ENCODE measurements around the gene ADAMTS12. TPM values are rescaled to one million over a fixed set of nuclear protein-coding genes. Genes with fewer than 3 reads are reported as not detected.

Gene ADAMTS12
- total RNA-seq, 1 experiment from 2014 or later, result not detected

GRCh38 chr5:33854733-33855151 is 37.0 kb downstream of the ADAMTS12 start:
- DNase-seq (ENCODE audit: unreplicated experiment), result no peak

DNA sequence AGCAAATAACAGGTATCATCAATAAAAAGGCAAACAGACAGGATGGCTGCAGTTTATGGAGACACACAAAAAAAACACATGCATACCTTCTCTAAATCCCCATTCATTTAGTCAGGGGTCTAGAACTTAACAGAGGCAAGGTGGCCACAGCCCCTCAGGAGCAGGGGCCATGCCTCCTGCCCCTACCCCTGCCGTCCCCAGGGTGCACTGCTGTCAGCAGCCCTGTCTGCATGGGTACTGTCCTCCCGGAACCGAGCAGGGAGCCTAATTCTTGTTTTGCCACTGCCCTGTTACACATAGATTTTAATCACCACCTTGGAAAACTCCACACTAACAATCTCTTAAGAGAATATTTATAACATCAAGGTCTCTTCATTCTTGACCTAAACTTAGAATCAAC is 39.0 kb downstream of the ADAMTS12 start:
- no peaks in the 10 kb centered on the region for H3K9me3 Mint-ChIP-seq (ENCODE audit: unreplicated experiment)
- no peak for DNase-seq (ENCODE audit: unreplicated experiment)
- POLR2A ChIA-PET, result interaction anchor here (1.3 kb wide), 1 partner anchor 10 kb away, joined by 4 read pairs; no protein-coding TSS in a partner anchor
- no peaks in the 10 kb centered on the region for H3K36me3 Mint-ChIP-seq (ENCODE audit: insufficient read depth, unreplicated experiment)
- intact Hi-C loops (cut with micrococcal nuclease), result no loop called here
- no peak overlapping the region for H3K4me3 Mint-ChIP-seq (ENCODE audit: unreplicated experiment)
- CTCF ChIA-PET, result no interaction called here
- TF ChIP-seq CTCF (IDR thresholded peaks at IDR 0.05; ENCODE audit: unreplicated experiment), result no peak
- no peaks in the 10 kb centered on the region for H3K4me1 Mint-ChIP-seq (ENCODE audit: insufficient read depth, unreplicated experiment)
- H3K27ac Mint-ChIP-seq (ENCODE audit: low read depth, unreplicated experiment), result no peak overlapping the region
- H3K27me3 Mint-ChIP-seq (ENCODE audit: insufficient read depth, unreplicated experiment), result peaks cover 11% of the 10 kb centered on the region
- no TSS peak for BruUV-seq (replicated peaks)

More at GRCh38 chr5:33854733-33855151, 37.0 kb downstream of the ADAMTS12 start:
- peaks cover 11% of the 10 kb centered on the region for H3K27me3 Mint-ChIP-seq (ENCODE audit: insufficient read depth, unreplicated experiment)
- ChIA-PET CTCF (interaction anchor here (0.6 kb wide), 1 partner anchor 127 kb away, joined by 3 read pairs; no protein-coding TSS in a partner anchor), POLR2A (no interaction called here)
- BruUV-seq (replicated peaks), result no TSS peak
- no peaks in the 10 kb centered on the region for H3K36me3 Mint-ChIP-seq (ENCODE audit: insufficient read depth, unreplicated experiment)
- H3K4me1 Mint-ChIP-seq (ENCODE audit: insufficient read depth, unreplicated experiment), result no peaks in the 10 kb centered on the region
- no peak for TF ChIP-seq CTCF (IDR thresholded peaks at IDR 0.05; ENCODE audit: unreplicated experiment)
- intact Hi-C loops (cut with micrococcal nuclease), result no loop called here
- H3K9me3 Mint-ChIP-seq (ENCODE audit: unreplicated experiment), result no peaks in the 10 kb centered on the region
- H3K4me3 Mint-ChIP-seq (ENCODE audit: unreplicated experiment), result no peak overlapping the region
- no peak overlapping the region for H3K27ac Mint-ChIP-seq (ENCODE audit: low read depth, unreplicated experiment)

DNA sequence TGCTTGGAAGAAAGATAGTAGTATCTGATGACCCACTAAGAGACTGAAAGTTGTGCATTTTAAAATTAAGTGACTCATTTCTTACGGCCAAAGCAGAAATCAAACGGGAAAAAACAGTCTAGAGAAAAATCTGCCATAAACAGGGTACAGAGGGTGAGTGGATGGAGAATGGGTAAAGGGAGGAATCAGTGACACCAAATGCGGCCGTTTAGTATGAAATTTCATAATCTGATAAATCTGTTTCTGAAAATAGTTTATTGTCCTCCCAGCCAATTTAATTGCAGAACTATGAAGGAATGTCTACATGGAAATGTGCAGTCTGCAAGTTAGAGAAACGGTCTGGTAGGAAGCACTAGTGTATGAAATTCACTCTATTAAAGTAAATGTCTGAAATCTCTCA is 39.5 kb downstream of the ADAMTS12 start:
- Mint-ChIP-seq H3K9me3 (ENCODE audit: unreplicated experiment) (no peaks in the 10 kb centered on the region), H3K36me3 (ENCODE audit: insufficient read depth, unreplicated experiment) (no peaks in the 10 kb centered on the region), H3K4me1 (ENCODE audit: insufficient read depth, unreplicated experiment) (no peaks in the 10 kb centered on the region), H3K4me3 (ENCODE audit: unreplicated experiment) (no peak overlapping the region), H3K27me3 (ENCODE audit: insufficient read depth, unreplicated experiment) (peaks cover 9% of the 10 kb centered on the region), H3K27ac (ENCODE audit: low read depth, unreplicated experiment) (no peak overlapping the region)
- no TSS peak for BruUV-seq (replicated peaks)
- DNase-seq (ENCODE audit: unreplicated experiment), result no peak
- CTCF ChIA-PET, result interaction anchor here (0.7 kb wide), 1 partner anchor 155 kb away, joined by 3 read pairs; the partner anchor contains the start of gene AMACR
- POLR2A ChIA-PET, result interaction anchor here (0.6 kb wide), 1 partner anchor 10 kb away, joined by 3 read pairs; no protein-coding TSS in a partner anchor
- no peak for TF ChIP-seq CTCF (IDR thresholded peaks at IDR 0.05; ENCODE audit: unreplicated experiment)
- intact Hi-C loops (cut with micrococcal nuclease), result no loop called here

DNA sequence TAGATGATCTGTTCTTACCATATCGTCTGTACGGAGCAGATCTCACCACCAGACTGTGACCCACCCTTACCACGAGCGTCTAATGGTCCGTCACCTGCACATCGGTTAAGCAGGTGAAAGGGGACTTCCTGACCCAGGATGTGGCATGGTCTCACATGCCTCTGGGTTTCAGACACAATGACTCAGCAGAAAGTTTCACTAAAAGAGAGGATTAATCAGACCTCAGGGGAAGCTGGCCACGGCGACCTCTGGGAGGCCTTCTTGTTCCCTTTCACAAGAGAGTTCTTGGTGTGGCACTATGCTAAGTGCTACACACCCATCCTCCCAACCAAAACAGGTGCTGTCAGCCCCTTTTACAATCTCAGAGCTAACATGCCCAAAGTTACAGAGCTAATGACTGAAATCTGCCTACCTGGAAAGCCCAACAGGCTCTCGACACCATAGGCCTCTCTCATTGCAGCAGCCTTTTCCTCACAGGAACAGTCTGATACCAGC is 41.6 kb downstream of the ADAMTS12 start:
- BruUV-seq (replicated peaks), result no TSS peak
- no peaks in the 10 kb centered on the region for H3K9me3 Mint-ChIP-seq (ENCODE audit: unreplicated experiment)
- H3K36me3 Mint-ChIP-seq (ENCODE audit: insufficient read depth, unreplicated experiment), result no peaks in the 10 kb centered on the region
- no peaks in the 10 kb centered on the region for H3K27me3 Mint-ChIP-seq (ENCODE audit: insufficient read depth, unreplicated experiment)
- ChIA-PET POLR2A (no interaction called here), CTCF (no interaction called here)
- H3K27ac Mint-ChIP-seq (ENCODE audit: low read depth, unreplicated experiment), result no peak overlapping the region
- no peaks in the 10 kb centered on the region for H3K4me1 Mint-ChIP-seq (ENCODE audit: insufficient read depth, unreplicated experiment)
- TF ChIP-seq CTCF (IDR thresholded peaks at IDR 0.05; ENCODE audit: unreplicated experiment), result no peak
- intact Hi-C loops (cut with micrococcal nuclease), result no loop called here
- no peak overlapping the region for H3K4me3 Mint-ChIP-seq (ENCODE audit: unreplicated experiment)
- DNase-seq (ENCODE audit: unreplicated experiment), result peak; percentile 45
